Liver (tissue), 3 donors: ENCODE data around the gene DCXR.

Source experiments
- ATF3 ChIP-seq: IDR thresholded peaks from 2 replicates; pipeline ENCODE4 v1.6.1; 2016; ENCODE audit warnings: antibody characterized with exemption
- CTCF ChIP-seq: fragments of 150-350 bp; IDR thresholded peaks from 2 replicates; pipeline ENCODE4 v1.5.1; 2017; ENCODE audit warnings: improper control_type of control experiment, low read depth, low read length; ENCODE audit not compliant: missing input control
- EGR1 ChIP-seq, 2 donors: IDR thresholded peaks; 2 replicates each; pipeline ENCODE4 v1.6.1; 2016 to 2018; ENCODE audit warnings: antibody characterized with exemption in 2 of 2, low read depth in 2 of 2
- FOXA1 ChIP-seq: IDR thresholded peaks from 2 replicates; pipeline ENCODE4 v1.6.1; 2016; ENCODE audit warnings: antibody characterized with exemption
- GABPA ChIP-seq, 2 donors: IDR thresholded peaks in 1 of 2; conservative IDR thresholded peaks in 1 of 2; 2 replicates each; pipeline ENCODE4 v1.6.1; 2016; ENCODE audit warnings: antibody characterized with exemption in 2 of 2, mild to moderate bottlenecking in 1 of 2, moderate library complexity in 1 of 2
- JUND ChIP-seq, 2 donors: IDR thresholded peaks; 2 replicates each; pipeline ENCODE4 v1.6.1; 2016; ENCODE audit warnings: antibody characterized with exemption in 2 of 2
- MAX ChIP-seq: IDR thresholded peaks from 2 replicates; pipeline ENCODE4 v1.6.1; 2016; ENCODE audit warnings: antibody characterized with exemption
- RAD21 ChIP-seq, 2 donors: IDR thresholded peaks; 2 replicates each; pipeline ENCODE4 v1.6.1; 2016; ENCODE audit warnings: antibody characterized with exemption in 2 of 2, mild to moderate bottlenecking in 2 of 2
- REST ChIP-seq: IDR thresholded peaks from 2 replicates; pipeline ENCODE4 v1.6.1; 2016; ENCODE audit warnings: antibody characterized with exemption, mild to moderate bottlenecking
- RXRA ChIP-seq, 2 donors: IDR thresholded peaks; 2 replicates each; pipeline ENCODE4 v1.6.1; 2017 to 2018; ENCODE audit warnings: antibody characterized with exemption in 2 of 2, mild to moderate bottlenecking in 1 of 2
- SP1 ChIP-seq: IDR thresholded peaks from 2 replicates; pipeline ENCODE4 v1.6.1; 2018; ENCODE audit warnings: antibody characterized with exemption, mild to moderate bottlenecking
- TAF1 ChIP-seq: conservative IDR thresholded peaks from 2 replicates; pipeline ENCODE4 v1.6.1; 2016; ENCODE audit warnings: antibody characterized with exemption, mild to moderate bottlenecking
- YY1 ChIP-seq: IDR thresholded peaks from 2 replicates; pipeline ENCODE4 v1.6.1; 2016; ENCODE audit warnings: antibody characterized with exemption, mild to moderate bottlenecking
- ZBTB33 ChIP-seq: IDR thresholded peaks from 2 replicates; pipeline ENCODE4 v1.6.1; 2016; ENCODE audit warnings: antibody characterized with exemption
- donor health status: healthy.
- donor health status: healthy.

- TF ChIP-seq CTCF (no peak), YY1 (no peak), TAF1 (no peak), RAD21 (IDR thresholded peaks at IDR 0.05) (no peak), GABPA (IDR thresholded peaks at IDR 0.05 in 1 of 2, conservative IDR thresholded peaks at IDR 0.05 in 1 of 2) (no peak), MAX (no peak), ATF3 (no peak), REST (no peak), ZBTB33 (no peak), EGR1 (IDR thresholded peaks at IDR 0.05; ENCODE audit: low read depth in 2 of 2) (no peak), JUND (IDR thresholded peaks at IDR 0.05) (no peak), SP1 (no peak), RXRA (IDR thresholded peaks at IDR 0.05) (no peak), FOXA1 (no peak)
These were observed 23.1 kb downstream of the DCXR start for GRCh38 chr17:82014432-82014831.
